GM23338 (cell line): ENCODE results near the gene SMIM33.

ENCODE experiments used
- CREB1 ChIP-seq: fragments of 250-450 bp; sonication (Bioruptor Pico); IDR thresholded peaks from 2 replicates; pipeline ENCODE4 v1.5.0; 2020; ENCODE audit warnings: low read depth, mild to moderate bottlenecking, moderate library complexity
- EZH2 ChIP-seq: fragments of 200-600 bp; sonication (generic); IDR thresholded peaks from one replicate; pipeline ENCODE4 v1.8.0; 2017; ENCODE audit warnings: antibody characterized with exemption, mild to moderate bottlenecking, low read depth; ENCODE audit not compliant: unreplicated experiment
- EZH2phosphoT487 ChIP-seq: fragments of 200-600 bp; sonication (generic); IDR thresholded peaks from one replicate; pipeline ENCODE4 v1.8.1; 2018; ENCODE audit warnings: antibody characterized with exemption; ENCODE audit not compliant: unreplicated experiment
- NANOG ChIP-seq: IDR thresholded peaks from 2 replicates; pipeline ENCODE4 v1.6.1; 2016; ENCODE audit warnings: antibody characterized with exemption, borderline replicate concordance
- POLR2AphosphoS5 ChIP-seq: IDR thresholded peaks from 2 replicates; pipeline ENCODE4 v1.6.1; 2016; ENCODE audit warnings: antibody characterized with exemption, low read depth
- TF ChIP-seq, protein P1 (sequence below), 2 experiments: fragments of 200-600 bp in 1 of 2; sonication (generic) in 1 of 2; conservative IDR thresholded peaks; 2 replicates each; pipeline versions ENCODE4 v1.5.1 to v1.6.1; 2016 to 2017; ENCODE audit warnings: antibody characterized with exemption in 2 of 2, low read depth in 2 of 2, mild to moderate bottlenecking in 2 of 2, moderate library complexity in 1 of 2

DNA sequence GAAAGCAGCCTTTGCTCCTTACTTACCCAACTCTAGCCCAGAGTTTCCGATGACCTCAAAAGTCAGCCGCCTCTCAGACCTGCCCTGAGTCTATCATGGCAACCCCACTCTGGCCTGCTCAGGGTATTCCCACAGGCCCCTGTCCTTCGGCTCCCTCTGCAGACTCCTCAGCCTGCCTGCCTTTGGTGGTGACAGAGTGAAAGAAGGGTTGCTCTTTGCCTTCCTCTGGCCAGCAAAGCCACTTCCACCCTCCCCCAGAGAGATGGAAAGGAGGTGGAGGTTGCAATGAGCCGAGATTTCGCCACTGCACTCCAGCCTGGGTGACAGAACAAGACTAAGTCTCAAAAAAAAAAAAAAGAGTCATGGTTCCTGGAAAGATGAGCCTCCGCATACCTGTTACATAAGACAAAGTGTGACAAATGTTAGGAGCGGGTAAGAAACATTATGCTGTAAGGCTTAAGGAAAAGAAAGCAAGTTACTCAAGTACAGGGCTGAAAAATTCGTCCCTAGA is 2.3 kb upstream of the SMIM33 start:
- TF ChIP-seq, protein P1, sequence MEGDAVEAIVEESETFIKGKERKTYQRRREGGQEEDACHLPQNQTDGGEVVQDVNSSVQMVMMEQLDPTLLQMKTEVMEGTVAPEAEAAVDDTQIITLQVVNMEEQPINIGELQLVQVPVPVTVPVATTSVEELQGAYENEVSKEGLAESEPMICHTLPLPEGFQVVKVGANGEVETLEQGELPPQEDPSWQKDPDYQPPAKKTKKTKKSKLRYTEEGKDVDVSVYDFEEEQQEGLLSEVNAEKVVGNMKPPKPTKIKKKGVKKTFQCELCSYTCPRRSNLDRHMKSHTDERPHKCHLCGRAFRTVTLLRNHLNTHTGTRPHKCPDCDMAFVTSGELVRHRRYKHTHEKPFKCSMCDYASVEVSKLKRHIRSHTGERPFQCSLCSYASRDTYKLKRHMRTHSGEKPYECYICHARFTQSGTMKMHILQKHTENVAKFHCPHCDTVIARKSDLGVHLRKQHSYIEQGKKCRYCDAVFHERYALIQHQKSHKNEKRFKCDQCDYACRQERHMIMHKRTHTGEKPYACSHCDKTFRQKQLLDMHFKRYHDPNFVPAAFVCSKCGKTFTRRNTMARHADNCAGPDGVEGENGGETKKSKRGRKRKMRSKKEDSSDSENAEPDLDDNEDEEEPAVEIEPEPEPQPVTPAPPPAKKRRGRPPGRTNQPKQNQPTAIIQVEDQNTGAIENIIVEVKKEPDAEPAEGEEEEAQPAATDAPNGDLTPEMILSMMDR (conservative IDR thresholded peaks at IDR 0.05; ENCODE audit: low read depth in 2 of 2), result peak in 1 of 2 experiments; percentile 47; a peak in 2 of 4 replicates
- TF ChIP-seq EZH2, result no peak
- no peak for TF ChIP-seq EZH2phosphoT487
- no peak for TF ChIP-seq POLR2AphosphoS5
- no peak for TF ChIP-seq CREB1 (CRISPR knock-in tag)
- TF ChIP-seq NANOG, result no peak
